GM12878 (cell line): Measurements from ENCODE around the gene CAV2. TPM values are rescaled to one million over a fixed set of nuclear protein-coding genes. Genes with fewer than 3 reads are reported as not detected.

ENCODE experiments used
- ATF7 ChIP-seq: fragments of 450-650 bp; IDR thresholded peaks from 2 replicates; pipeline ENCODE4 v1.6.1; 2016; ENCODE audit warnings: low read depth, mild to moderate bottlenecking
- BCL11A ChIP-seq: IDR thresholded peaks from 2 replicates; pipeline ENCODE4 v1.6.1; 2011; ENCODE audit warnings: low read depth, low read length
- EP300 ChIP-seq, 2 experiments: fragments of 150-350 bp in 1 of 2; IDR thresholded peaks; 2 replicates each; pipeline ENCODE4 v1.6.1; 2011 to 2012; ENCODE audit warnings: low read depth in 2 of 2, low read length in 2 of 2, borderline replicate concordance in 1 of 2, improper control_type of control experiment in 1 of 2, inconsistent platforms in 1 of 2; ENCODE audit not compliant: control insufficient read depth in 1 of 2
- FOXK2 ChIP-seq: fragments of 450-650 bp; IDR thresholded peaks from 2 replicates; pipeline ENCODE4 v1.6.1; 2017; ENCODE audit warnings: mild to moderate bottlenecking, moderate library complexity
- HDAC2 ChIP-seq: fragments of 200-600 bp; sonication (generic); IDR thresholded peaks from 2 replicates; pipeline ENCODE4 v1.6.1; 2017
- IRF4 ChIP-seq: IDR thresholded peaks from 2 replicates; pipeline ENCODE4 v1.6.1; 2011; ENCODE audit warnings: low read depth, low read length
- NFYB ChIP-seq: IDR thresholded peaks from 2 replicates; pipeline ENCODE4 v1.6.1; 2011; ENCODE audit warnings: low read depth, mild to moderate bottlenecking, low read length, improper control_type of control experiment, moderate library complexity; ENCODE audit not compliant: insufficient read depth
- POU2F2 ChIP-seq: IDR thresholded peaks from 3 replicates; pipeline ENCODE4 v1.6.1; 2011; ENCODE audit warnings: low read depth, mild to moderate bottlenecking, low read length, borderline replicate concordance
- RB1 ChIP-seq: fragments of 450-650 bp; formaldehyde crosslinking; IDR thresholded peaks from 2 replicates; pipeline ENCODE4 v1.6.1; 2017; ENCODE audit warnings: mild to moderate bottlenecking, borderline replicate concordance
- RELA ChIP-seq: fragments of 450-650 bp; IDR thresholded peaks from 2 replicates; pipeline ENCODE4 v1.8.0; 2014; ENCODE audit warnings: borderline replicate concordance; ENCODE audit not compliant: partially characterized antibody
- SP1 ChIP-seq: IDR thresholded peaks from one replicate; pipeline ENCODE4 v1.6.1; 2011; ENCODE audit warnings: low read depth, low read length
- ZNF24 ChIP-seq: fragments of 450-650 bp; IDR thresholded peaks from 2 replicates; pipeline ENCODE4 v1.6.1; 2017; ENCODE audit warnings: antibody characterized with exemption, mild to moderate bottlenecking
- polyA plus RNA-seq, 11 experiments: library from polyadenylated mRNA; depleted of rRNA in 4 of 11; unstranded in 6 of 11; stranded (reverse) in 5 of 11; fragments of >200 nt; fragmentation: Nextera tagmentation in 4 of 11; fragmentation: Illumina TruSeq in 1 of 11; extraction: Ambion mirVana in 4 of 11; extraction: Trizol in 1 of 11; gene quantifications; 1 replicate in 1 of 11; 2 replicates in 10 of 11; pipeline versions ENCODE4 v1.2.1 to v1.2.3, GENCODE V29; 2011 to 2016; ENCODE audit warnings: inconsistent platforms in 2 of 11, missing spikeins in 2 of 11, low read depth in 1 of 11
- total RNA-seq, 4 experiments: library from RNA; depleted of rRNA in 3 of 4; stranded (reverse); fragments of >200 nt in 3 of 4; fragmentation: Illumina TruSeq in 1 of 4; extraction: Trizol in 1 of 4; gene quantifications; 2 replicates each; pipeline versions ENCODE4 v1.2.1 to v1.2.3, GENCODE V29; 2013 to 2021
- TF ChIP-seq, protein P1 (sequence below): fragments of 450-650 bp; conservative IDR thresholded peaks from 2 replicates; pipeline ENCODE4 v1.6.1; 2017; ENCODE audit warnings: mild to moderate bottlenecking, moderate library complexity
- TF ChIP-seq, protein P2 (sequence below): fragments of 450-650 bp; formaldehyde crosslinking; IDR thresholded peaks from 2 replicates; pipeline ENCODE4 v1.4.0; 2022; ENCODE audit warnings: mild to moderate bottlenecking, moderate library complexity
- TF ChIP-seq, protein P3 (sequence below): fragments of 450-650 bp; IDR thresholded peaks from 2 replicates; pipeline ENCODE4 v1.6.1; 2017; ENCODE audit warnings: low read depth, mild to moderate bottlenecking, moderate library complexity
- TF ChIP-seq, protein P4 (sequence below): fragments of 450-650 bp; formaldehyde crosslinking; IDR thresholded peaks from 2 replicates; pipeline ENCODE4 v1.5.0; 2022; ENCODE audit warnings: mild to moderate bottlenecking, missing genetic modification characterization

The CAV2 gene
- total and polyA plus RNA-seq, 10 of the 15 experiments (the other 5 are each of a cell fraction or from before 2014, with no cell fraction given): 0.77 to 11.4 (median 2.5) TPM

DNA sequence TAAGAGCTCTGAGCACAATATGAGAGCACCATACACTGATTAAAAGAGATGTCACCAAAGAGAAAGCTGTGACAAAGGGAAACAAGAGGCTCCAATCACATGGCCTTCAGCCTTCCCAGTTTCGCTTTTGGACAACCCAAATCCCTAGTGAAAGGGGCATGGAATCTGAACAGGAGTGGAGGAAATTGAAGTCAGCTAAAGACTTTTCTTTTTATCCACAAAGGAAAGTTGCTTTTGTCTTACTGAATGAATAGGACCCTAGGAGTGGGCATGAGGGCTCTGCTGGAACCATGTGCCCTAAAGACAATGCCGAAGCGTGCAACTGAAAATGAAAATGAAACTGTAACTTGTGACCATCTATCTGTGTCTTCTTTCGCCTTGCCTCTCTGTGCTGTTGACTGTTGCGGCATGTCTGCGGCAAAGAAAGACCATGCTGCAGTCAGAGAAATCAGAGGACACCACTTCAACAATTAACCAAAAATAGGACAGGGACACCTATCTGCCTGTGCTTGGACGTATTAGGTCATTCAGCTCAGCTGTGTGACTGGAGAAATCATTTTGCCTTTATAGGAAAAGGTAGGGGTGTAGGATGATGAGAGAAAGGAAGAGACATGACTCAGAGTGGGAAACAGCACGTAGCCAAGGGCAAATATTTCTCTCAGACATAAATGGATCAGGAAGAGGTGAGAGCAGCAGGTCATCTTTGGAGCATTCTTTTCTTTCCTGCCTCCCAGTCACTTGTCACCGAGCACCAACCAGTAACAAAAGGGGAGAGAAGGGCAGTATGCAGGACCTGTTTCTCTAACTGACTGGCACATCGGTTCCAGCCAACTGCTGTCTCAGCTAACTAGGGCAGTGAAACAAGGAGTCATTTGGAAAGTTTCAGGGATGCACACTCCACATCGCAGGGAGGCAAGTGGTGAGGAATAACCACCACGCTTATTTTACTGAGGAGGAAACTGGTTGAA lies 12.3 kb downstream of the CAV2 start (continued):
- TF ChIP-seq, protein P1, sequence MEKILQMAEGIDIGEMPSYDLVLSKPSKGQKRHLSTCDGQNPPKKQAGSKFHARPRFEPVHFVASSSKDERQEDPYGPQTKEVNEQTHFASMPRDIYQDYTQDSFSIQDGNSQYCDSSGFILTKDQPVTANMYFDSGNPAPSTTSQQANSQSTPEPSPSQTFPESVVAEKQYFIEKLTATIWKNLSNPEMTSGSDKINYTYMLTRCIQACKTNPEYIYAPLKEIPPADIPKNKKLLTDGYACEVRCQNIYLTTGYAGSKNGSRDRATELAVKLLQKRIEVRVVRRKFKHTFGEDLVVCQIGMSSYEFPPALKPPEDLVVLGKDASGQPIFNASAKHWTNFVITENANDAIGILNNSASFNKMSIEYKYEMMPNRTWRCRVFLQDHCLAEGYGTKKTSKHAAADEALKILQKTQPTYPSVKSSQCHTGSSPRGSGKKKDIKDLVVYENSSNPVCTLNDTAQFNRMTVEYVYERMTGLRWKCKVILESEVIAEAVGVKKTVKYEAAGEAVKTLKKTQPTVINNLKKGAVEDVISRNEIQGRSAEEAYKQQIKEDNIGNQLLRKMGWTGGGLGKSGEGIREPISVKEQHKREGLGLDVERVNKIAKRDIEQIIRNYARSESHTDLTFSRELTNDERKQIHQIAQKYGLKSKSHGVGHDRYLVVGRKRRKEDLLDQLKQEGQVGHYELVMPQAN: no peak
- TF ChIP-seq HDAC2: no peak
- TF ChIP-seq SP1: no peak
- no peak for TF ChIP-seq BCL11A
- TF ChIP-seq, protein P2, sequence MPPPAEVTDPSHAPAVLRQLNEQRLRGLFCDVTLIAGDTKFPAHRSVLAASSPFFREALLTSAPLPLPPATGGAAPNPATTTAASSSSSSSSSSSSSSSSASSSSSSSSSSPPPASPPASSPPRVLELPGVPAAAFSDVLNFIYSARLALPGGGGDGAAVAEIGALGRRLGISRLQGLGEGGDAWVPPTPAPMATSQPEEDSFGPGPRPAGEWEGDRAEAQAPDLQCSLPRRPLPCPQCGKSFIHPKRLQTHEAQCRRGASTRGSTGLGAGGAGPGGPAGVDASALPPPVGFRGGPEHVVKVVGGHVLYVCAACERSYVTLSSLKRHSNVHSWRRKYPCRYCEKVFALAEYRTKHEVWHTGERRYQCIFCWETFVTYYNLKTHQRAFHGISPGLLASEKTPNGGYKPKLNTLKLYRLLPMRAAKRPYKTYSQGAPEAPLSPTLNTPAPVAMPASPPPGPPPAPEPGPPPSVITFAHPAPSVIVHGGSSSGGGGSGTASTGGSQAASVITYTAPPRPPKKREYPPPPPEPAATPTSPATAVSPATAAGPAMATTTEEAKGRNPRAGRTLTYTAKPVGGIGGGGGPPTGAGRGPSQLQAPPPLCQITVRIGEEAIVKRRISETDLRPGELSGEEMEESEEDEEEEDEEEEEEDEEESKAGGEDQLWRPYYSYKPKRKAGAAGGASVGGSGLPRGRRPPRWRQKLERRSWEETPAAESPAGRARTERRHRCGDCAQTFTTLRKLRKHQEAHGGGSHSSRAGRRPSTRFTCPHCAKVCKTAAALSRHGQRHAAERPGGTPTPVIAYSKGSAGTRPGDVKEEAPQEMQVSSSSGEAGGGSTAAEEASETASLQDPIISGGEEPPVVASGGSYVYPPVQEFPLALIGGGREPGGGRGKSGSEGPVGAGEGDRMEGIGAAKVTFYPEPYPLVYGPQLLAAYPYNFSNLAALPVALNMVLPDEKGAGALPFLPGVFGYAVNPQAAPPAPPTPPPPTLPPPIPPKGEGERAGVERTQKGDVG (CRISPR knock-in tag): no peak
- TF ChIP-seq POU2F2: no peak
- TF ChIP-seq, protein P3, sequence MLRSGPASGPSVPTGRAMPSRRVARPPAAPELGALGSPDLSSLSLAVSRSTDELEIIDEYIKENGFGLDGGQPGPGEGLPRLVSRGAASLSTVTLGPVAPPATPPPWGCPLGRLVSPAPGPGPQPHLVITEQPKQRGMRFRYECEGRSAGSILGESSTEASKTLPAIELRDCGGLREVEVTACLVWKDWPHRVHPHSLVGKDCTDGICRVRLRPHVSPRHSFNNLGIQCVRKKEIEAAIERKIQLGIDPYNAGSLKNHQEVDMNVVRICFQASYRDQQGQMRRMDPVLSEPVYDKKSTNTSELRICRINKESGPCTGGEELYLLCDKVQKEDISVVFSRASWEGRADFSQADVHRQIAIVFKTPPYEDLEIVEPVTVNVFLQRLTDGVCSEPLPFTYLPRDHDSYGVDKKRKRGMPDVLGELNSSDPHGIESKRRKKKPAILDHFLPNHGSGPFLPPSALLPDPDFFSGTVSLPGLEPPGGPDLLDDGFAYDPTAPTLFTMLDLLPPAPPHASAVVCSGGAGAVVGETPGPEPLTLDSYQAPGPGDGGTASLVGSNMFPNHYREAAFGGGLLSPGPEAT: no peak
- TF ChIP-seq NFYB: no peak
- no peak; the same call in 1 of the 2 replicates for TF ChIP-seq FOXK2
- peak in 1 of 2 experiments; percentile 15; a peak in 1 of 4 replicates for TF ChIP-seq EP300 (IDR thresholded peaks at IDR 0.05; ENCODE audit: borderline replicate concordance in 1 of 2, control insufficient read depth in 1 of 2, low read depth in 2 of 2, low read length in 2 of 2)
- no peak for TF ChIP-seq RB1
- TF ChIP-seq RELA: no peak
- no peak for TF ChIP-seq ZNF24
- peak; percentile 76 for TF ChIP-seq IRF4
- TF ChIP-seq, protein P4, sequence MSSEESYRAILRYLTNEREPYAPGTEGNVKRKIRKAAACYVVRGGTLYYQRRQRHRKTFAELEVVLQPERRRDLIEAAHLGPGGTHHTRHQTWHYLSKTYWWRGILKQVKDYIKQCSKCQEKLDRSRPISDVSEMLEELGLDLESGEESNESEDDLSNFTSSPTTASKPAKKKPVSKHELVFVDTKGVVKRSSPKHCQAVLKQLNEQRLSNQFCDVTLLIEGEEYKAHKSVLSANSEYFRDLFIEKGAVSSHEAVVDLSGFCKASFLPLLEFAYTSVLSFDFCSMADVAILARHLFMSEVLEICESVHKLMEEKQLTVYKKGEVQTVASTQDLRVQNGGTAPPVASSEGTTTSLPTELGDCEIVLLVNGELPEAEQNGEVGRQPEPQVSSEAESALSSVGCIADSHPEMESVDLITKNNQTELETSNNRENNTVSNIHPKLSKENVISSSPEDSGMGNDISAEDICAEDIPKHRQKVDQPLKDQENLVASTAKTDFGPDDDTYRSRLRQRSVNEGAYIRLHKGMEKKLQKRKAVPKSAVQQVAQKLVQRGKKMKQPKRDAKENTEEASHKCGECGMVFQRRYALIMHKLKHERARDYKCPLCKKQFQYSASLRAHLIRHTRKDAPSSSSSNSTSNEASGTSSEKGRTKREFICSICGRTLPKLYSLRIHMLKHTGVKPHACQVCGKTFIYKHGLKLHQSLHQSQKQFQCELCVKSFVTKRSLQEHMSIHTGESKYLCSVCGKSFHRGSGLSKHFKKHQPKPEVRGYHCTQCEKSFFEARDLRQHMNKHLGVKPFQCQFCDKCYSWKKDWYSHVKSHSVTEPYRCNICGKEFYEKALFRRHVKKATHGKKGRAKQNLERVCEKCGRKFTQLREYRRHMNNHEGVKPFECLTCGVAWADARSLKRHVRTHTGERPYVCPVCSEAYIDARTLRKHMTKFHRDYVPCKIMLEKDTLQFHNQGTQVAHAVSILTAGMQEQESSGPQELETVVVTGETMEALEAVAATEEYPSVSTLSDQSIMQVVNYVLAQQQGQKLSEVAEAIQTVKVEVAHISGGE (CRISPR knock-in tag): no peak
- peak; percentile 59 for TF ChIP-seq ATF7
